Upper lobe of left lung (tissue), 4 donors: ENCODE data around the gene KLK5.

Experiments used
- CTCF ChIP-seq, 6 experiments: fragments of 450-650 bp in 4 of 6; fragments of 200-600 bp in 2 of 6; sonication (generic) in 2 of 6; IDR thresholded peaks; one replicate each; pipeline ENCODE4 v1.5.1; 2016 to 2019; ENCODE audit warnings: antibody characterized with exemption in 6 of 6
- EP300 ChIP-seq, 4 donors: sonication (generic); formaldehyde crosslinking; IDR thresholded peaks; one replicate each; pipeline ENCODE4 v1.5.1; 2017; ENCODE audit warnings: antibody characterized with exemption in 4 of 4, control low read depth in 2 of 4
- POLR2AphosphoS5 ChIP-seq, 2 donors: sonication (generic); formaldehyde crosslinking; IDR thresholded peaks; one replicate each; pipeline ENCODE4 v1.5.1; 2017; ENCODE audit warnings: antibody characterized with exemption in 2 of 2

- TF ChIP-seq CTCF (IDR thresholded peaks at IDR 0.05) (no peak), POLR2AphosphoS5 (IDR thresholded peaks at IDR 0.05) (no peak), EP300 (IDR thresholded peaks at IDR 0.05) (no peak)
Observed at GRCh38 chr19:50994129-50994528, 41.3 kb upstream of the KLK5 start.
